Glutamatergic neuron (in vitro differentiated cells): ENCODE data around the gene NLRP9. TPM values are rescaled to one million over a fixed set of nuclear protein-coding genes. Genes with fewer than 3 reads are reported as not detected.

ENCODE experiments used
- DNase-seq: peaks from one replicate; pipeline ENCODE4 v3.0.0; 2022
- H3K27ac Mint-ChIP-seq: one replicate; pipeline ENCODE4 v1.8.0; 2020; ENCODE audit warnings: mild to moderate bottlenecking, mixed read lengths, inconsistent platforms; ENCODE audit not compliant: unreplicated experiment
- H3K27me3 Mint-ChIP-seq: one replicate; pipeline ENCODE4 v1.8.0; 2020; ENCODE audit warnings: mild to moderate bottlenecking, moderate library complexity, mixed read lengths, inconsistent platforms; ENCODE audit not compliant: unreplicated experiment
- H3K36me3 Mint-ChIP-seq: one replicate; pipeline ENCODE4 v1.8.0; 2020; ENCODE audit warnings: mild to moderate bottlenecking, mixed read lengths, inconsistent platforms; ENCODE audit not compliant: unreplicated experiment
- H3K4me1 Mint-ChIP-seq: one replicate; pipeline ENCODE4 v1.8.0; 2020; ENCODE audit warnings: mild to moderate bottlenecking, low read depth, mixed read lengths, inconsistent platforms; ENCODE audit not compliant: unreplicated experiment
- H3K4me3 Mint-ChIP-seq: one replicate; pipeline ENCODE4 v1.8.0; 2020; ENCODE audit warnings: mild to moderate bottlenecking, mixed read lengths, inconsistent platforms; ENCODE audit not compliant: unreplicated experiment
- H3K9me3 Mint-ChIP-seq: one replicate; pipeline ENCODE4 v1.8.0; 2020; ENCODE audit warnings: mild to moderate bottlenecking, moderate library complexity, mixed read lengths, inconsistent platforms; ENCODE audit not compliant: unreplicated experiment
- CTCF ChIP-seq: fragments of 200-600 bp; sonication (generic); IDR thresholded peaks from one replicate; pipeline ENCODE4 v1.5.0; 2021; ENCODE audit not compliant: partially characterized antibody, unreplicated experiment
- total RNA-seq: library from RNA; stranded (reverse); fragmentation: NEBNext Ultra II Directional; extraction: Animal tissue kit (Norgen Biotek cat#: 25700); gene quantifications from one replicate; pipeline ENCODE4 v1.2.1, GENCODE V29; 2021; ENCODE audit not compliant: unreplicated experiment

The NLRP9 gene
- total RNA-seq, 1 donor from 2014 or later: not detected

DNA sequence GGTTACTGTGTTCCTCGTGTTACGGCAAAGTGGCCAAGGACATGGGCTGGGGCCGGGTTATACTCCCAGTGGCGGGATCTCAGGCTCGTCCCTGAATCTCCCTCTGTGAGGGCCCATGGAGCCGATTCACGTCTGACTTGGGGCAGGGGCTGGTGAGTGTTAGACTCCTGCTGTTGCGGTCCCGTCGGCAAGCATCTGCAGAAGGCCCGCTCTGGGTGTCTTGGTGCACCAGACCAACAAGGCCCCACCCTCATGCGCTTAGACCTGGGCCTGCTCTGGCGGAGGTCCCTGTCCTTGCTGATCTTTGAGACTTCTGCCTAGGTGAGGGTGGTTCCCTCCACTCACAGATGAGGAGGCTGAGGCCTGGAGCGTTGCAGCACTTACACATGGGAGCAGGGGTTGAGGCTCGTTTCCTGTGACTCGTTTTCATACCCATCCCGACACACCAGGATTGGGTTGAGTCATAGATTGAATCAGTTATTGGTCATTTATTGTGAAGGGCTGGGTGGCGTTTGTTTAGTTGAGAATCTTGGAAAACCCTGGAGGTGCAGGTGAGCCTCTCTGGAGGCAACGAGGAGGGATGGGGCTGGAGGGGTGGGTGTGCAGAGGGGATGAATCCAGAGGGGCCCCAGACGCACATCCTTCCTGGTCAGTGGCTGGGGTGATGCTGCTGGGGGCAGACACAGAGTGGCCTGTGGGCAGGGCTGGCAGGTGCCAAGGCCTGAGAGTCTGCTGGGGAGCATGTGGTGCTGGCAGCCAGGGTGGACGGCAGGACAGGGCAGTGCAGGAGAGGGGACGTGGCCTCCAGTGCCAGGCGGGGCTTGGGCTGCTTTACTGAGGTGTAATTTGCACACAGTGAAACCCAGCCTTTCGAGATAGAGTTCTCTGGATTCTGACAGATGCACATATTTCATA lies 58.6 kb downstream of the NLRP9 start:
- no peak for DNase-seq
- Mint-ChIP-seq H3K27me3 (peaks cover 3% of the 10 kb centered on the region), H3K27ac (no peak overlapping the region), H3K36me3 (no peaks in the 10 kb centered on the region), H3K4me3 (no peak overlapping the region), H3K9me3 (peaks cover 7% of the 10 kb centered on the region), H3K4me1 (peaks cover 8% of the 10 kb centered on the region)
- no peak for TF ChIP-seq CTCF

GRCh38 chr19:55678121-55678671 lies 60.0 kb downstream of the NLRP9 start:
- no peak for DNase-seq
- no peak for TF ChIP-seq CTCF
- peaks cover 13% of the 10 kb centered on the region for H3K9me3 Mint-ChIP-seq
- H3K36me3 Mint-ChIP-seq: no peaks in the 10 kb centered on the region
- H3K27ac Mint-ChIP-seq: no peak overlapping the region
- H3K27me3 Mint-ChIP-seq: peaks cover 7% of the 10 kb centered on the region
- peaks cover 8% of the 10 kb centered on the region for H3K4me1 Mint-ChIP-seq
- no peak overlapping the region for H3K4me3 Mint-ChIP-seq

- peaks cover 7% of the 10 kb centered on the region for H3K27me3 Mint-ChIP-seq
- peaks cover 8% of the 10 kb centered on the region for H3K4me1 Mint-ChIP-seq
- DNase-seq: no peak
- no peak overlapping the region for H3K27ac Mint-ChIP-seq
- H3K9me3 Mint-ChIP-seq: peaks cover 13% of the 10 kb centered on the region
- H3K36me3 Mint-ChIP-seq: no peaks in the 10 kb centered on the region
- no peak for TF ChIP-seq CTCF
- peak overlapping the region; percentile 49 for H3K4me3 Mint-ChIP-seq
Measured at GRCh38 chr19:55677572-55678028, 60.6 kb downstream of the NLRP9 start.

- H3K4me1 Mint-ChIP-seq: peaks cover 12% of the 10 kb centered on the region
- TF ChIP-seq CTCF: no peak
- peak overlapping the region; percentile 28 for H3K27ac Mint-ChIP-seq
- no peak for DNase-seq
- H3K9me3 Mint-ChIP-seq: peaks cover 15% of the 10 kb centered on the region
- no peaks in the 10 kb centered on the region for H3K36me3 Mint-ChIP-seq
- H3K27me3 Mint-ChIP-seq: peaks cover 7% of the 10 kb centered on the region
- peak overlapping the region; percentile 98 for H3K4me3 Mint-ChIP-seq
Measured at GRCh38 chr19:55676889-55677505, 61.2 kb downstream of the NLRP9 start.

DNA sequence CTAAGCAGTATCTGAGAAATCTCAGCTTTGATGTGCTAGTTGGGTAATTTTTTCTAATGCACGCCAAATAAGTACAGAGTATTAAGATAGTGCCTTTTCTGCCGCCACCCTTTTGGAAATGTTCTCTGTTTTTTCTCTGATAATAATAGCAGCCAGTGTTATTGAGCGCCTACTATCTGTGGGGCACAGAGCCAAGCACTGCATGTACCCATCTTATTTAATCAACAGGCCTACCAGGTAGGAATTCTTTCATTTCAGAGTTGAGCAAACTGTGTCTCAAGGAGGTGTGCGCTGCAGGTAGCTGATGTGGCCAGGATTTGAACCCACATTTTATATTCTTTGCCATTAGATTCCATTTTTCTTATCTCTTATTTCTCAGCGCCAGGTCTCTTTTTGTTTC lies 61.8 kb downstream of the NLRP9 start:
- Mint-ChIP-seq H3K36me3 (no peaks in the 10 kb centered on the region), H3K9me3 (peaks cover 15% of the 10 kb centered on the region), H3K27ac (peak overlapping the region; percentile 28), H3K4me3 (peak overlapping the region; percentile 98), H3K27me3 (peaks cover 9% of the 10 kb centered on the region), H3K4me1 (peaks cover 14% of the 10 kb centered on the region)
- no peak for DNase-seq
- no peak for TF ChIP-seq CTCF
